OCI-LY1 (cell line): ENCODE measurements around the gene GLYATL3.

Experiments used
- EZH2 ChIP-seq: fragments of 200-600 bp; sonication (generic), shearing (Covaris generic); IDR thresholded peaks from 2 replicates; pipeline ENCODE4 v1.8.0; 2017; ENCODE audit warnings: borderline replicate concordance, mixed run types, mild to moderate bottlenecking, antibody characterized with exemption, low read length, moderate library complexity, mixed read lengths
- TF ChIP-seq, protein P1 (sequence below): fragments of 200-600 bp; sonication (generic), shearing (Covaris generic); IDR thresholded peaks from 2 replicates; pipeline ENCODE4 v1.5.1; 2017; ENCODE audit warnings: mild to moderate bottlenecking, antibody characterized with exemption, low read length, moderate library complexity, mixed read lengths

GRCh38 chr6:49517919-49518318 is 18.2 kb downstream of the GLYATL3 start:
- TF ChIP-seq, protein P1, sequence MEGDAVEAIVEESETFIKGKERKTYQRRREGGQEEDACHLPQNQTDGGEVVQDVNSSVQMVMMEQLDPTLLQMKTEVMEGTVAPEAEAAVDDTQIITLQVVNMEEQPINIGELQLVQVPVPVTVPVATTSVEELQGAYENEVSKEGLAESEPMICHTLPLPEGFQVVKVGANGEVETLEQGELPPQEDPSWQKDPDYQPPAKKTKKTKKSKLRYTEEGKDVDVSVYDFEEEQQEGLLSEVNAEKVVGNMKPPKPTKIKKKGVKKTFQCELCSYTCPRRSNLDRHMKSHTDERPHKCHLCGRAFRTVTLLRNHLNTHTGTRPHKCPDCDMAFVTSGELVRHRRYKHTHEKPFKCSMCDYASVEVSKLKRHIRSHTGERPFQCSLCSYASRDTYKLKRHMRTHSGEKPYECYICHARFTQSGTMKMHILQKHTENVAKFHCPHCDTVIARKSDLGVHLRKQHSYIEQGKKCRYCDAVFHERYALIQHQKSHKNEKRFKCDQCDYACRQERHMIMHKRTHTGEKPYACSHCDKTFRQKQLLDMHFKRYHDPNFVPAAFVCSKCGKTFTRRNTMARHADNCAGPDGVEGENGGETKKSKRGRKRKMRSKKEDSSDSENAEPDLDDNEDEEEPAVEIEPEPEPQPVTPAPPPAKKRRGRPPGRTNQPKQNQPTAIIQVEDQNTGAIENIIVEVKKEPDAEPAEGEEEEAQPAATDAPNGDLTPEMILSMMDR = no peak
- no peak for TF ChIP-seq EZH2
